HG02759 (cell line): ENCODE measurements around the gene MTSS2.
"Not testable (repeated sequence)": the region's sequence is repeated elsewhere in the genome, so short reads cannot be mapped to it uniquely, and the experiment has no call there.

ENCODE experiments used
- ATAC-seq: cut with Tn5 transposase; IDR thresholded peaks from one replicate; pipeline ENCODE4 v1.9.1; 2021; ENCODE audit warnings: mild to moderate bottlenecking, moderate library complexity; ENCODE audit not compliant: unreplicated experiment

Gene MTSS2

DNA sequence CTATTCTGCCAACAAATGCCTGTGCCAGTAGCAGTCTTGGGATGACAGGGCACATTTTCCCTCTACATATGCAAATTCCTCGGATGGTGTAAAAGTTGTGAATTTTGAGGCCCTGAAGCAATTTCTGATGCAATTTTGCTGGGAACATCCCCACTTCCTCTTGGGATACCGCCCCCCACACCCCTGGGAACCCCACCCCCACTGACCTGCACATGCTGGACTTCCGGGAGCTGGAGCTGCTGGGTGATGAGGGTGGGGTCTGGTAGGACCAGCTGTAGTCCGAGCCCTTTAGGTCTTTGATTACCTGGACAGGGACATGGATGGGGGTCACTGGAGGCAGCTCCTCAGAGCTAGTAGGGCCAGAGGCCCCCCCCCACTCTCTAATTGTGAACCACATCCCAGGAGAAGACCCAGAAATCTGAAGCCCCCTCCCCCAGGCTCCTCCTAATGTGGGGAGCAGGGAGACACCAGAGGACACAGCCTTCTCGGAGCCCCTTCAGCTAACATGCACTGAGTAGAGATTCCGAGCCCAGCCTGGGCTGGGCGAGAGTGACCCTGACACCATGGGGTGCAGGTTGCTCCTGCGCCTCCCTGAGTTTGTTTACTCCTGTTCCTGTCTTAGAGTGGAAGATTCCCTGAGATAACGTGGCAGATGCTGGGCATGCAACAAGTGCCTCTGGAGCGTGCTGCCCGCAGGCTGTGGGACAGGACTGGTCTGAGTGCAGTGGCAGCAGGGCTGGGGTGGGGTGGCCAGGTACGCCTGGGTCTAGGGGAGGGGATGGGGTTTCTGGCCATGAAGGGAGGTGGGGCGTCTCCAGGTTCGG lies 9.0 kb downstream of the MTSS2 start:
- no peak for ATAC-seq

DNA sequence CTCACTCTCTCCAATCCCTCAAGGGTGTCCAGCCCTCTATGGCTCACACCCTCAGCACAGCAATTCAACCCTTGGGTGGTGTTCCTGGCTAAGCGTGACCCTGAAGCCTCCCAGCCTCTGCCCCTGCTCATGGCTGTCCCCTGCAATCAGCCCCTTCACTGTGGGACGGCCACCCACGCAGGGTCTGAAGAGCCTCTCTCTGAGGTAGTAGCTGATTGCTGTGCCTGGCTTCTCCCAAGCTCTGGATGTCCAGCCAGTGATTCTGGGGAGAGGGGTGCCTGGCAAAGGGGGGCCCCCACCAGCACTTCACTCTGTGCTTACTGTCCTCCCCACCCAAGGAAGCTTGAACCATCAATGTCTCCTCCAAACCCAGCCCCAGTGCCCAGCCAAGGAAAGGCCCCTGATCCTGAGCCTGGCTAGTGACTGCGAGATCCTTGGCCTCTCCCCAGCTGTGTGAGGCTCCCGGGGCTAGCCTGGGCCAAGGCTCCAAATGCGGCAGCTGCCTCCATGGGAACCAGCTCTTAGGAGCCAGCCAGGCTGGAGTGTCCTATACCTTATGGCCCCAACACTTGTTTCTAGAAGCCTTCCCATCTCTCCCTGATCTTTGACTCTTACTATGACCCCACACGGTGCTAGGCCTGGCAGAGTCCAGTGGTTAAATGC lies 9.9 kb downstream of the MTSS2 start:
- no peak for ATAC-seq

DNA sequence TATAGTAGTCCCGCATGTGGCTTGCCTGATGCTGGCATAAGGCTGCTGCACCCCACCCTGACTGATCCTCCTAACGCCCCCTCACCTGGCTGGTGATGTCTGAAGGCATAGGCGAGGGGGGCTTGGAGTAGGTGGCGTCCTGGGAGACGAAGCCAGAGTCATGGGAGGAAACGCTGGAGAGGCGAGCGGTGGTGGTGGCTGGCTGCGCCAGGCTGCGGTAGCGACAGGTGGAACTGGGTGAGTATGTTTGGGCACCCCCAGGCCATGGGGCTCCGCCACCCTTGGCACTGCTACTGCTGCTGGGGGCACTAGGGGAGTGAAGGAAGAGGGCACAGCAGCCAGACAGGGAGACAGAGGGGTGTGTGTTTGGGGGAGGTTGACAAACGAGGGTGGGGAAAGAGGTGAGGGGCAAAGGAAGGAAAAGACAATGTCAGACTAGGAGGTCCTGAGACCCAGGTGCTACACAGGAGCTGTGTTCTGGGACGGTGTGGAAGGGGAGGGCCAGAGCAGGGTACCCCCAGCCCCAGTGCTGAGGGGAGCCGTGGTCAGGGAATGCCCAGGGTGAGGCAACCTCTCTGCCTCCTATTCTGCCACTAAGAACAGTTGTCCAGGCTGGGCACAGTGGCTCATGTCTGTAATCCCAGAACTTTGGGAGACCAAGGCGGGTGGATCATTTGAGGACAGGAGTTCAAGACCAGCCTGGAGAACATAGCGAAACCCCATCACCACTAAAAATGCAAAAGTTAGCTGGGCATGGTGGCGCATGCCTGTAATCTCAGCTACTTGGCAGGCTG lies 11.4 kb downstream of the MTSS2 start:
- no peak for ATAC-seq

DNA sequence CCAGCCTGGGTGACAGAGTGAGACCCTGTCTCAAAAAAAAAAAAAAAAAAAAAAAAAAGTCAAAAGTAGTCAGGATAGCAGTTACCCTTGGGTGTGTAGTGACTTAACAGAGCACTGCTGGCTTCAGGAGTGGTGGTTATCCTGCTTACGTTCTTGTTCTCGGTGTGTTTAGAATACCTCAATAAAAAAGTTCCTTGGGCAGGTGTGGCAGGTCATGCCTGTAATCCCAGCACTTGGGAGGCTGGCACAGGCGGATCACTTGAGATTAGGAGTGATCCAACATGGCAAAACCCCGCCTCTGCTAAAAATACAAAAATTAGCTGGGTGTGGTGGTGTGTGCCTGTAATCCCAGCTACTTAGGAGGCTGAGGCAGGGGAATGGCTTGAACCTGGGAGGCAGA lies 14.9 kb downstream of the MTSS2 start:
- ATAC-seq = not testable (repeated sequence)

DNA sequence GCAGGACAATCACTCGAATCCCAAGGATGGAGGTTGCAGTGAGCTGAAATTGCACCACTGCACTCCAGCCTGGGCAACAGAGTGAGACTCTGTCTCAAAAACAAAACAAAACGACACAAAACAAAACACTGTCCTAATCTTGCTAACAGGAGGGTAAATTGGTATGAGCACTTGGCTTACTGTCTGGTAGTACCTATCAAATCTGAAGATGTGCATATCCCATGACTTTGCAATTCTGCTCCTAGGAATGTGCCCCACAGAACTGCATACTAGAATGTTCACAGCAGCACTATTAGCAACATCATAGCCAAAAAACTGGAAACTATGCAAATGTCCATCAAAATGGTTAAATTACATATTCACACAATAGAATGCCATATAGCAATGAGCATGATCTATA lies 15.7 kb downstream of the MTSS2 start:
- ATAC-seq = no peak

DNA sequence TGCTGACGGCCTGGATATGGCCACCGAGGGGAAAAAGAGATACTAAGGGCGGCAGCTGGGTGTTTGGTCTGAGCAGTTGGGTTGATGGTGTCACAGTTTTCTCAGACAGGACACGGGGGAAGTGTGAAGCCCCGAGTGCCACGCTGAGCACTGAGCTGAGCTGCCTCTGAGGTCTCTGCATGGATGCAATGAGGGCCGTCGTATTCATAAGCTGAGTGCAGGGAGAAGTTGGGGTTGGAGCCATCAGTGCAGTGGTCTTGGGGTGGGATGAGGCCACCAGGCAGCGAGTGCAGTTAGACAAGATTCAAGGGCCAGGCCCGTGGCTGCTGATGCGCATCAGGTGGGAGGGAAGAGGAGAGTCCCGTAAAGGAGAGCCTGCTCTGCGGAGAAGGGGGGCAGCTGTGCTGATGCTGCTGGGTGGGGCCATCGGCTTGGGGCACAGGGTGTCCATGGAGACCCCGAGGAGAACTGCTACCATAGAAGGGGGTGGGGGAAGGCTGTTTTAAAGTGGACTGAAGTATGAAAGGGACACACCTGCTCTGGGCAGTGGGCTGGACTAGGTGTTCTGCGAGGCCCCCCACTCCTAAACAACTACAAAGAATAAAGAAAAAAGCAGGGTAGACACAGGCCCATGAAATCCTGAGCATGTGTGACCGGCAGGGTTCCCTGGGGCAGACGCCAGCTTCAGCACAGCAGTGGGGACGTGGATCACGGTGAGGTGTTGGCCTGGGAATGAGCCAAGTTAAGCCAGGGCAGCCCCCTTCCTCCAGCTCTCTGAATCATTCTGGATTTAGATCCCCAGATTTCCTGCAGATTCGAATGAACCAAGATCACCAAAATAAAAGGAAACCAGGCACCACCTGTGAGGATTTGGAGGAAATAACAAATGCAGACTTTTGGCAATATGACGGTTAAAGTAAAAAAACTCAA lies 19.8 kb downstream of the MTSS2 start:
- no peak for ATAC-seq

DNA sequence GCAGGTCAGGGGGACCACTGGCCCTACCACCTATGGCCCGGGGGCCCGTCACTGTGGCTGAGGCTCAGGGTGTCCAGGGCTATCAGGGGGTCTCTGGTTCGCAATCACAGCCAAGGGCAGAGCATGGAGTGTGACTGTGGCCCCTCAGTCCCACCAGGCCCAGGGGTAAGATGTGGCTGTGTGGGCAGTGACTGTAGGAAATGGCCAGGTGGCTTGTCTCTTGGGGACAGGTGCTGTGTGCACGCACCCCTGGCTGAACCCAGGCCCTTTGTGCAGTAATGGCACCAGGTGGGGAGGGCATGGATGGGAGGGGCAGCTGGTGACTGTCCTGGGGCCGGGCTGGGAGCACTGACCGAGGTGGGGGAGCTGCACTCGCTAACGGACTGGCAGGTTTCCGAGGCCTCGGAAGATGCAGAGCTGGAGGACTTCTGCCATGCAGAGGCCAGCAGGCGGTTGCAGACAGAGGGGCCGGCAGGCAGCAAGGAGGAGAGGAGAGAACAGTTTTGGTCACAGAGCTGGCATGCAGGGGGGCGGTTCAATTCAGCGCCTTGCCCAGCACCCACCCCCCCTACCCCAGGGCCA lies 20.6 kb downstream of the MTSS2 start:
- ATAC-seq = no peak

DNA sequence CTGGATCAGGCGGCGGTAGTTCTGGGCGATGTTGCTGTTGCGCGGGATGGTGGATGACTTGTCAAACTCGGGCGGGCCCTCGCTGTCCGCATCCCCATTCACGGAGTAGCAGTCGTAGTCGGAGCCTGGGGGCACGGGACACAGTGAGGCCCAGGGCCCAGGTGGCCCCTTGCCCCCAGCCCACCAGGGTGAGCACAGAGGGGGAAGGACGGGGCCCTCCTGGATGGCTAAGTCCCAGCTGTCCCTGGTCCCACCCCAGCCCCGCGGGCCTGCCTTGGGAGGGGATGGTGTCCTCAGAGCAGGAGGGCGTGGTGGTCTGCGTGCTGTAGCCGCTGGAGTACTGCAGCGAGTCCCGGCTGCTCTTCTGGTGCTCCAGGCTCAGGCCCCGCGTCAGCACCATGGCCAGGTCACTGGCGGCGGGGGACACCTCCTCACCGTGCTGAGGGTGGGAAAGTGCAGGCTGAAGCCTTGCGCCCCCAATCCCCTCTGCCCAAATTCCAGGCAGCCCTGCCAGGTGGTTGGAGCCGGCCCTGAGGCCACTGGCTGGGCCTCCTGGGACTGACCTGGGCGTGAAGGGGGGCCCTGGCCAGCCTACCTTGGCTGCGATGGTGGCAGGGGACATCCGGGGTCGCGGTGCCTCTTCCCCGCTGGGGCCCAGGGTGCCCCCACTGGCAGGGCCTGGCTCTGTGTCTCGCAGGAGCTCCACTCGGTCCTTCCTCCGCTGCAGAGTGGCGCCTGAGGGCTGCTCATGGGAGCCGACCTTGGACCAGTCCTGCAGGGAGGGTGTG lies 21.3 kb downstream of the MTSS2 start:
- no peak for ATAC-seq

DNA sequence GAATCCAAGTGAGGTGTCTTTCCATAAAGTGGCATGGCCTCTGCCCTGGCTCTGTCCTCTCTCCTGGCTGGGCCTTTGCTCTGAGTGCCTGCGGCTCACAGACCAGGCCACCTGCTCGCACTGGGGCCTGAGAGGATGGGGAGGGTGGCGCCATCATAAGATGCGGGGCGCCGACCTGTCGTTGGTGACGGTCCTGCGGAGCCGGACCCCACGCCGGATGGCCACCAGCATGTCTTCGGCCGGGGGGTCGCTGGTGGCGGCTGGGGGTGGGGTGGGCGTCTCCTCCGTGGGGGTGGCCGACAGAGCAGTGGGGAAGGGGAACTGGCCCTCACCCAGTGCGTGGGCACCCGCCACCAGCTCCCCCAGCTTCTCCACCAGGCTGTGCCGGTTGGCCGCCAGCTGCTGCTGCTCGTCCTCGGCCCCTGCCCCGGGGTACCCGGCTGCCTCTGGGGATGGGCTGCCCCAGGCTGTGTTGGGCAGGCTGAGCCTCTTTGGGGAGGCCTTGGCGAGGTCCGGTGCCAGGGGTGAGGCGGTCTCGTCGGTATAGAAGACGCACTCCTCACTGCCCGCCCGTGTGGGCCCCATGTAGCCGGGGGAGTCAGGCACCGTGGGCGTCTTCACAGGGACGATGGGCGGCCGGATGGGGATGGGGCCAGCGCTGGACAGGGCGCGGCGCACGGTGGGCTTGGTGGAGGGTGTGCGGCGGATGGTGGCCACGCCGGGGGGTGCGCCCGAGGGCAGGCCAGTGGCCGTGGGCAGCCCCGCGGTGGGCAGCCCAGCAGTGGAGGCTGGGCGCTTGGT lies 22.1 kb downstream of the MTSS2 start:
- no peak for ATAC-seq

DNA sequence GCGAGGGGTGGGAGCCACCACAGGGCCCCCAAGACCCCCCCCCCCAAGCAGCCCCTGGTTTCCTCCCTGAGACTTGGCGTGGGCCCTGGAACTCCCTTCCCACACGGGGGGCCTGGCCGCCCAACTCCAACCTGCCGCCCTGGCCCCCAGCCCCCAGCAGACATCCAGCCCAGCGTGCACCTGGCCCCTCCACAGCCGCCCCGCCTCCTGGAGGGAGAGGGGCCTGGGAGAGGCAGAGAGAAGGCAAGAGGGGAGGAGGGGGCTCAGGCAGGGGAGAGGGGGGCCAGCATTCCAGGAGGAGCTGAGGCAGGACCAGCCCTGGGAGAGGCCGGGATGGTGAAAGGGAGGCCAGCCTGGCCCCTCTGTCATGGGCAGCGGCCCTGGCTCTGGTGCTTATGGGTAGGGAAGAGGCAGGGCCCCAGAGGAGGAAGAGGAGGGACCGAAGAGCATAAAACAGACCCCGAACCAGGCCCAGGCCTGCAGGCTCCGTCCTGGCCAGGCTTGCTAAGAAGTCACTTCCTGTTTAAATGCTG lies 22.8 kb downstream of the MTSS2 start:
- ATAC-seq = no peak

DNA sequence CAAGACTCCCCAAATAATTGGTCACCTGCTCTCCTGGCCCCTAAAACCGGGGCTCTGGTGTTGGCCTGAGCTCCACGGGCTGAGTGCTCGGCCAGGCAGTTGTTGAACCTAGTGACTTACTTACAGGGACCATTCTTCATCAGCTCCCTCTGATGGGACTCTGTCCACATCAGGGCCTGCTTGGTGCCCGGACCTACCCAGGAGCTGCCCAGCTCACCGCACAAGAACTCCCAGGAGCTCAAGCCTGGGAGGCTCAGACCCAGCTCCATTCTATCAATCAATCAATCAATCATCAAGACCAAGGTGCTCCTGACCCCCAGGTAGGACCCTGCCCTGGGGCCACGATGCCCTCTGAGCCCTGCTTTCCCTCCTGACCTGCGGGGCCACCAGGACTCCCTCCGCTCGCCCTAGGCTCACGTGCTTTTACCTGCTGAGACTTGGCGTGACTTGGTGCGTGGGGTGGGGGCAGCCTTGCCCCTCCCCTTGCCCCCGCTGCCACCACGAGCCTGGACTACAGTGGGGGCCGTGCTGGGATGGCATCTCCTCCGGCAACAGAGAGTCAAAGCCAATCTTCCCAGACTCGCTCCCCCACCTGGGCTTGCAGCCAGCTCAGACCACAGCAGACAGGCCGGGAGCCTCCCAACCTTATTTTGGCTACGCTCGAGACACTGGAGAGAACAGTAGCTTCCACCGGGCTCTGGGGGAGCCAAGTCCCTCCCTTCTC lies 23.8 kb downstream of the MTSS2 start:
- ATAC-seq = no peak

DNA sequence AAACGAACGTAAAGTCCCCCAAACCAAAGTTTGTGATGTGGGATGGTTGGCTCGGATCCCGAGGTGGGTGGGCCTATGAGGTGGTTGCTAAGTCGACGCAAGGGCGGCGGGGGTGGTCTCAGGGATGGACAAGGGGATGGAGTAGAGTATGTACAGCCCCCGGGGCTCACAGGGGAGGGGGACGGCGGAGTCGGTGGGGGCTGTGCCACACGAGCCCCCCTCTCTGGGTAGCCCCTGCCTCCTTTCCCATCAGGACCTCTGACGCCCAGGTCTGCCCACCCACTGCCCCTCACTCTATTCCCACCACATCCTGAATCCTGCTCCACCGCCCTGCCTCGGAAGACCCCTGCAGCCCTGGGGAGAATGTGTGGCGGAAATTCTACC lies 24.3 kb downstream of the MTSS2 start:
- no peak for ATAC-seq

DNA sequence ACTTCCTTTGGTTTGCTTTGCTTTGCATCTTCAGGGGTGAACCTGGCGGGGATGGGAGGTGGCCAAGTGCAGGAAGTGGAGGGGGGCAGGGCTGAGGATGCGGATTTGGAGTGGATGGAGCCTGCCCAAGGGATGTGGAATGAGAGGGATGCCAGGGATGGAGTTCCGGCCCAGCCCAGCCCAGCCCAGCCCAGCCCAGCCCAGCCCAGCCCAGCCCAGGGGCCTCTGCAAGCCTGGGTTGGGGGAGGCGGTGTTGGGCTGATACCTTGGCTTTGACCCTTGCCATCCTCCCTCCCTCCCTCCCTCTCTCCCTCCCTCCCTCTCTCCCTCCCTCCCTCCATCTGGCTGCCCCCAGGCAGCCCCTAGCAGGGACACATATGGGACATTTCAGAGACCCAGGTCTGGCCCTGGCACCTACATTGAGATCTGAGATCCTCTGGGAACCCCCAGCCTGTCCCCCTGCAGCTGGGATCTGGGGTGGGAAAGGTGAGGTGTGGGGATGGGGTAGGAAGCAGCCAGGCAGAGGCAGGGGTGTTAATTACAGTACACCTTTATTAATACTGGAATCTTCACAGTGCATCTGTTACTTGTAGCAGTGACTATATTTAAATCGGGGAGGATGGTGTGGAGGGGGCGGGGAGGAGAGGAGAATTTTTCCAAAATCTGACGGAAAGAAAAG lies 25.0 kb downstream of the MTSS2 start:
- no peak for ATAC-seq

DNA sequence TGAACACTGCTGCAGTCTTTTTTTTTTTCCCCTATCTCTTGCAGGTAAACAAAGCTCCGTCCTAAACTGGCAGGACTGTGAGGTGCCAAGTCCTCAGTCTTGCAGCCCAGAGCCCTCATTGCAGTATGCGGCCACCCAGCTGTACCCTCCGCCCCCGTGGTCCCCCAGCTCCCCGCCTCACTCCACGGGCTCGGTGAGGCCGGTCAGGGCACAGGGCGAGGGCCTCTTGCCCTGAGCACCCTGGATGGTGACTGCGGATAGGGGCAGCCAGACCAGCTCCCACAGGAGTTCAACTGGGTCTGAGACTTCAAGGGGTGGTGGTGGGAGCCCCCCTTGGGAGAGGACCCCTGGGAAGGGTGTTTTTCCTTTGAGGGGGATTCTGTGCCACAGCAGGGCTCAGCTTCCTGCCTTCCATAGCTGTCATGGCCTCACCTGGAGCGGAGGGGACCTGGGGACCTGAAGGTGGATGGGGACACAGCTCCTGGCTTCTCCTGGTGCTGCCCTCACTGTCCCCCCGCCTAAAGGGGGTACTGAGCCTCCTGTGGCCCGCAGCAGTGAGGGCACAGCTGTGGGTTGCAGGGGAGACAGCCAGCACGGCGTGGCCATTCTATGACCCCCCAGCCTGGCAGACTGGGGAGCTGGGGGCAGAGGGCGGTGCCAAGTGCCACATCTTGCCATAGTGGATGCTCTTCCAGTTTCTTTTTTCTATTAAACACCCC lies 25.7 kb downstream of the MTSS2 start:
- no peak for ATAC-seq

DNA sequence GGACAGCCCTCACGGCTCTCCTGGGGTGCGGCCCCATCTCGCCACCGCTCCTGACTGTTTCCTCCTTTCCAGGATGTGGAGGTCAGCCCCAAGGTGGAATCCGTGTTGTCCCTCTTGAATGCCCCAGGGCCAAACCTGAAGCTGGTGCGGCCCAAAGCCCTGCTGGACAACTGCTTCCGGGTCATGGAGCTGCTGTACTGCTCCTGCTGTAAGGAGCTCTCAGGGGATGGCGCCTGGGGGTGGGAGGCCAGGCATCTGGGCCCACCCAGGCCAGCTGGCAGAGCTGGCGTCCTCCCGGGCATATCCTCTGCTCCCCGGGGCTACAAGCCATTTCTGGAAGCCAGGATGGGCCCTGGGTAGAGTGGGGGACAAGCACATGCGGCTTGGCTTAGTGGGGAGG lies 26.3 kb downstream of the MTSS2 start:
- no peak for ATAC-seq

DNA sequence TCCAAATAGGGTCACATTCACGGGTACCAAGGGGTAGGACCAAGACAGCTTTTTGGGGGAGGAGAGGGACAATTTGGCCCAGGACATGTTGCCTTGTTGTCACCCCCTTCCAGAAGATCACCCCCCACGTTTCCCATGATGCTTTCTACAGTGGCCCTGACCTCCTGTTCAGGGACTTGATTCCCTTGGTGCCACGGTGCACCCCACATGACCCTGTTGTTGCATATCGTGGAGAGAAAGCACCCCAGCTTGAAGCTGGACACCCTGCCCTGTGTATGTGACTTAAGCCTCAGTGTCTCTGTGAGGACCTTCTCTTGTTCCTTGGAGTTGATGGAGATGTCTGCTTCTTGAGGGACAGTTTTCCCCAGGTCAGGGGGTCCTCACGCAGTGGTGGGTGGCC lies 26.9 kb downstream of the MTSS2 start:
- ATAC-seq = no peak

DNA sequence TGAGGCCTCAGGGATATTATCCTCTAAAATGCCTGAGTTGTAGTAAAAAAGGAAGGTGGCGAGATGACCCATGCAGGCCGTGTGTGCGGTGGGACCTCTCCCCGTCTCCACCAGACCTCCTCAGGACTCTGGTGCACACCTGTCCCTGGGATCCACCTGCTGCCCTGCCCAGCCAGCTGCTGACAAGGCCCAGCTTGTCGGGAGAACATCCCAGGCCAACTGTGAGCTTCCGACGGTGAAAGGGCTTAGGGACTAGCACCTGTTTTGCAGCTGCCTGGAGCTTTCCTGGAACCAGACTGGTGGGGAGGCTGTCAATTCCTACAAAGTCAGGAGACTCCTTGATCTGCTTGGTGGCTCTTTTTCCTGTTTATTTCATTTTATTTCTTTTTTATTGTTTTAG lies 27.9 kb downstream of the MTSS2 start:
- no peak for ATAC-seq
